HG03060 (cell line): Measurements from ENCODE around the gene MUL1.

Source experiments
- ATAC-seq: cut with Tn5 transposase; IDR thresholded peaks from one replicate; pipeline ENCODE4 v1.9.1; 2021; ENCODE audit warnings: low read depth, moderate number of reproducible peaks; ENCODE audit not compliant: unreplicated experiment

MUL1 gene

GRCh38 chr1:20472860-20473711 lies 34.9 kb downstream of the MUL1 start:
- ATAC-seq, result no peak

GRCh38 chr1:20472121-20472520 lies 35.8 kb downstream of the MUL1 start:
- ATAC-seq, result no peak

- no peak for ATAC-seq
Observed at GRCh38 chr1:20470194-20470593, 37.8 kb downstream of the MUL1 start.

- no peak for ATAC-seq
Observed at GRCh38 chr1:20469406-20470076, 38.4 kb downstream of the MUL1 start.

- ATAC-seq, result no peak
Observed at GRCh38 chr1:20466273-20466672, 41.7 kb downstream of the MUL1 start.

- no peak for ATAC-seq
Observed at GRCh38 chr1:20465187-20465586, 42.8 kb downstream of the MUL1 start.

- ATAC-seq, result no peak
Observed at GRCh38 chr1:20463502-20463901, 44.4 kb downstream of the MUL1 start.

GRCh38 chr1:20462397-20462796 lies 45.6 kb downstream of the MUL1 start:
- no peak for ATAC-seq

- no peak for ATAC-seq
Observed at GRCh38 chr1:20458717-20459116, 49.2 kb downstream of the MUL1 start.

- no peak for ATAC-seq
Observed at GRCh38 chr1:20454004-20454403, 53.9 kb downstream of the MUL1 start.

GRCh38 chr1:20449735-20450311 lies 58.1 kb downstream of the MUL1 start:
- ATAC-seq, result no peak
